DND-41 (cell line): Measurements from ENCODE around the gene ITSN2.

Experiments
- CTCF ChIP-seq: IDR thresholded peaks from 2 replicates; pipeline ENCODE4 v1.5.1; 2012; ENCODE audit warnings: borderline replicate concordance, low read length, moderate library complexity, mild to moderate bottlenecking; ENCODE audit not compliant: poor library complexity, severe bottlenecking; ENCODE audit errors: extremely low read depth
- EZH2 ChIP-seq: IDR thresholded peaks from 3 replicates; pipeline ENCODE4 v1.6.1; 2012; ENCODE audit warnings: borderline replicate concordance, low read depth, mild to moderate bottlenecking, moderate library complexity, low read length, inconsistent platforms; ENCODE audit not compliant: severe bottlenecking

DNA sequence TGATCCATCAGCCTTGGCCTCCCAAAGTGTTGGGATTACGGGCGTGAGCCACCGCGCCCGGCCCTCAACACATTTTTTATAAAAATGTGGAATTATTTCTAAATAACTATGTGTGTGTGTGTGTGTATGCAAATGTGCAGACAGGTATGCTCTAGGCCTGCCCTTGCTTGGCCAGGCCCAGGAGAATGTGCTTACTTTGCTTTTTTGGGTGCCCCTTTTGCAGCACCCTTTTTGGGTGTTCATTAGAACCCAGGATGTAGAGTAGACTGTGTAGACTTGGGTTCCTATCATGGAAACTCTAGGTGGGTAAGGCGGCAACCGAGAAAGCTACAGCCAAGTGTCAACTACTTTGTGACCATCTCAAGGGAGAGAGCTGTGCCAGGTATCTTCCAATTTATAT is 11.7 kb upstream of the ITSN2 start:
- TF ChIP-seq CTCF (no peak), EZH2 (no peak)
